Peyer's patch (tissue), 4 donors: ENCODE results near the gene NIT1. TPM values are rescaled to one million over a fixed set of nuclear protein-coding genes. Genes with fewer than 3 reads are reported as not detected.

ENCODE experiments used
- small RNA-seq, 2 donors: library from RNA; depleted of rRNA; stranded (forward); fragments of <200 nt; gene quantifications; one replicate each; pipeline ENCODE3, GENCODE V24; 2016
- total RNA-seq, 4 donors: library from RNA; depleted of rRNA; stranded (reverse); fragments of >200 nt; gene quantifications; one replicate each; pipeline ENCODE4 v1.1.0, GENCODE V29; 2016

The NIT1 gene
- total RNA-seq, 4 donors from 2014 or later, result 54.5 to 148 (median 120) TPM

Small RNA genes lying within 50 kb of the gene (small RNA-seq; reads per million reads assigned to genes)
- 0 reads per million in 2 donors for gene RF01225

Other genes with a start within 250 kb of the NIT1 start
- gene ITLN1, start 232.9 kb upstream of the NIT1 start, total RNA-seq, result 10 to 100 TPM; 14.4 to 45.0 (median 24.5) TPM
- gene ITLN2, start 163.3 kb upstream of the NIT1 start, total RNA-seq, result 10 to 100 TPM; 37.0 to 76.7 (median 54.1) TPM
- gene F11R, start 97.0 kb upstream of the NIT1 start, total RNA-seq, result 100 to 1,000 TPM in 3 of 4 donors, 10 to 100 TPM in 1; 28.9 to 138 (median 110) TPM
- 100 to 1,000 TPM in 1 of 4 donors, 10 to 100 TPM in 3; 33.0 to 152 (median 78.8) TPM for gene TSTD1, start 79.1 kb upstream of the NIT1 start, total RNA-seq
- gene USF1, start 72.1 kb upstream of the NIT1 start, total RNA-seq, result 100 to 1,000 TPM in 1 of 4 donors, 10 to 100 TPM in 3; 72.0 to 119 (median 98.2) TPM
- gene ARHGAP30, start 48.2 kb upstream of the NIT1 start, total RNA-seq, result 10 to 100 TPM in 1 of 4 donors, 1 to 10 TPM in 3; 5.1 to 31.4 (median 6.7) TPM
- 1 to 10 TPM in 3 of 4 donors, under 1 TPM in 1; 0.54 to 2.5 (median 1.6) TPM for gene NECTIN4, start 28.5 kb upstream of the NIT1 start, total RNA-seq
- 1 to 10 TPM in 3 of 4 donors, not detected in 1; 2.1 to 4.8 (median 2.4) TPM for gene KLHDC9, start 19.7 kb upstream of the NIT1 start, total RNA-seq
- gene PFDN2, start 68 bp upstream of the NIT1 start, total RNA-seq, result 10 to 100 TPM; 11.6 to 68.5 (median 15.2) TPM
- 10 to 100 TPM; 23.0 to 48.7 (median 31.4) TPM for gene DEDD, start 14.6 kb downstream of the NIT1 start, total RNA-seq
- gene UFC1, start 35.9 kb downstream of the NIT1 start, total RNA-seq, result 10 to 100 TPM; 36.9 to 82.5 (median 61.7) TPM
- 10 to 100 TPM; 11.6 to 52.8 (median 39.0) TPM for gene USP21, start 41.4 kb downstream of the NIT1 start, total RNA-seq
- gene PPOX, start 48.3 kb downstream of the NIT1 start, total RNA-seq, result 10 to 100 TPM in 3 of 4 donors, 1 to 10 TPM in 1; 9.5 to 38.0 (median 20.9) TPM
- gene B4GALT3, start 59.4 kb downstream of the NIT1 start, total RNA-seq, result 10 to 100 TPM; 25.2 to 34.1 (median 29.4) TPM
- 10 to 100 TPM in 1 of 4 donors, 1 to 10 TPM in 2, under 1 TPM in 1; 0.18 to 65.2 (median 1.9) TPM for gene ADAMTS4, start 80.9 kb downstream of the NIT1 start, total RNA-seq
- 100 to 1,000 TPM; 157 to 192 (median 176) TPM for gene NDUFS2, start 84.3 kb downstream of the NIT1 start, total RNA-seq
- gene FCER1G, start 97.2 kb downstream of the NIT1 start, total RNA-seq, result 10 to 100 TPM in 2 of 4 donors, 1 to 10 TPM in 1, not detected in 1; 5.1 to 33.8 (median 11.9) TPM
- gene APOA2, start 105.5 kb downstream of the NIT1 start, total RNA-seq, result not detected
- 10 to 100 TPM in 3 of 4 donors, 1 to 10 TPM in 1; 8.3 to 32.2 (median 24.9) TPM for gene TOMM40L, start 108.0 kb downstream of the NIT1 start, total RNA-seq
- 1 to 10 TPM in 1 of 4 donors, not detected in 3; 3.2 TPM for gene NR1I3, start 120.1 kb downstream of the NIT1 start, total RNA-seq
- not detected for gene PCP4L1, start 140.6 kb downstream of the NIT1 start, total RNA-seq
- 1 to 10 TPM in 3 of 4 donors, not detected in 1; 1.5 to 3.3 (median 2.3) TPM for gene MPZ, start 191.9 kb downstream of the NIT1 start, total RNA-seq
- 10 to 100 TPM; 33.3 to 85.5 (median 60.6) TPM for gene SDHC, start 196.3 kb downstream of the NIT1 start, total RNA-seq
- not detected for gene CFAP126, start 249.8 kb downstream of the NIT1 start, total RNA-seq